Motor neuron (in vitro differentiated cells): ENCODE data around the gene STAMBPL1. TPM values are rescaled to one million over a fixed set of nuclear protein-coding genes. Genes with fewer than 3 reads are reported as not detected.
"Not testable (repeated sequence)": the region's sequence is repeated elsewhere in the genome, so short reads cannot be mapped to it uniquely, and the experiment has no call there.

ENCODE experiments used
- ATAC-seq, 8 experiments: fragments of 200-7000 bp; cut with Tn5 transposase; replicated peaks in 6 of 8; 2 replicates each; pipeline ENCODE4 v1.8.0; 2021; ENCODE audit warnings: mild to moderate bottlenecking in 8 of 8, moderate library complexity in 8 of 8
- H3K27ac ChIP-seq, 2 donors: fragments of 250-450 bp; sonication (Bioruptor Pico); 2 replicates each; pipeline ENCODE4 v1.9.0; 2021; ENCODE audit warnings: antibody characterized with exemption in 2 of 2, mild to moderate bottlenecking in 2 of 2, moderate library complexity in 1 of 2
- H3K4me1 ChIP-seq, 2 donors: fragments of 250-450 bp; sonication (Bioruptor Pico); replicated peaks in 1 of 2; 2 replicates each; pipeline ENCODE4 v1.6.1; 2021; ENCODE audit warnings: antibody characterized with exemption in 2 of 2, mild to moderate bottlenecking in 2 of 2, moderate library complexity in 1 of 2
- H3K4me3 ChIP-seq, 5 donors: fragments of 250-450 bp; sonication (Bioruptor Pico); 2 replicates each; pipeline ENCODE4 v1.9.0; 2021; ENCODE audit warnings: antibody characterized with exemption in 5 of 5, mild to moderate bottlenecking in 5 of 5, moderate library complexity in 4 of 5
- WGBS, 10 experiments: fragments of 450-650 bp; shearing (Covaris generic); methylation state at CpG; one replicate each; pipeline ENCODE4 v1.0.0; 2022; 5-methylcytosine and 5-hydroxymethylcytosine counted together
- in situ Hi-C, 9 experiments: fragments of 400-800 bp; cut with MboI; loops; one replicate each; pipeline ENCODE4 v1.15.0; 2021; ENCODE audit warnings: low sequenced_read_pairs in 9 of 9, low pct_unique_long_range_greater_than_20kb in 2 of 9; ENCODE audit not compliant: unreplicated experiment in 9 of 9
- total RNA-seq, 8 experiments: library from RNA; unstranded; fragments of 300-600 nt; gene quantifications; 2 replicates each; pipeline versions ENCODE4 v1.2.3 to v1.2.4, GENCODE V29; 2022

Gene STAMBPL1
- total RNA-seq, 8 experiments from 2014 or later: 5.8 to 24.7 (median 11.0) TPM

GRCh38 chr10:88918191-88918905 is 38.3 kb downstream of the STAMBPL1 start:
- in situ Hi-C loops: no loop called here
- Histone ChIP-seq H3K4me3 (no peak overlapping the region), H3K4me1 (peaks cover 0 to 16% of the 10 kb centered on the region in 2 donors), H3K27ac (no peak overlapping the region)
- no peak for ATAC-seq
- 80 to 100% (median 97%) methylated on average over 1 to 3 of the region's 3 CpGs for whole genome bisulfite sequencing, 10 experiments

- WGBS, 10 experiments: 44 to 100% (median 92%) methylated on average over 1 of the region's 1 CpG
- ATAC-seq: no peak
- Histone ChIP-seq H3K27ac (no peak overlapping the region), H3K4me1 (peaks cover 0 to 16% of the 10 kb centered on the region in 2 donors), H3K4me3 (no peak overlapping the region)
- in situ Hi-C loops: no loop called here
Observed at GRCh38 chr10:88919041-88919440, 39.0 kb downstream of the STAMBPL1 start.

- ATAC-seq: no peak
- H3K27ac ChIP-seq: no peak overlapping the region
- H3K4me1 ChIP-seq: peaks cover 0 to 12% of the 10 kb centered on the region in 2 donors
- in situ Hi-C loops: loop anchor here in 3 of 9 experiments (10.0 kb wide), 2 partner anchors 75 to 85 kb away; no protein-coding TSS in a partner anchor
- no peak overlapping the region for H3K4me3 ChIP-seq
- 0 to 100% (median 46%) methylated on average over 1 to 2 of the region's 2 CpGs; no CpG with 5 or more reads in 2 of the 10 experiments for WGBS, 10 experiments
Observed at GRCh38 chr10:88920198-88920597, 40.2 kb downstream of the STAMBPL1 start.

GRCh38 chr10:88920986-88921593 is 41.0 kb downstream of the STAMBPL1 start:
- in situ Hi-C loops: loop anchor here in 3 of 9 experiments (10.0 kb wide), 2 partner anchors 76 to 86 kb away; no protein-coding TSS in a partner anchor
- Histone ChIP-seq H3K4me1 (peaks cover 0 to 12% of the 10 kb centered on the region in 2 donors), H3K27ac (no peak overlapping the region), H3K4me3 (no peak overlapping the region)
- WGBS, 10 experiments: 0 to 92% (median 80%) methylated on average over 1 to 3 of the region's 3 CpGs; no CpG with 5 or more reads in 2 of the 10 experiments
- peak in 2 of 8 experiments; percentile 66 to 67 for ATAC-seq

GRCh38 chr10:88922041-88922440 is 42.0 kb downstream of the STAMBPL1 start:
- Histone ChIP-seq H3K4me1 (peaks cover 4 to 12% of the 10 kb centered on the region in 2 donors), H3K4me3 (no peak overlapping the region), H3K27ac (no peak overlapping the region)
- in situ Hi-C loops: loop anchor here in 3 of 9 experiments (10.0 kb wide), 2 partner anchors 77 to 87 kb away; no protein-coding TSS in a partner anchor
- ATAC-seq: no peak
- 20 to 100% (median 77%) methylated on average over 1 to 2 of the region's 2 CpGs; no CpG with 5 or more reads in 2 of the 10 experiments for WGBS, 10 experiments

GRCh38 chr10:88923520-88923919 is 43.5 kb downstream of the STAMBPL1 start:
- no peak overlapping the region for H3K27ac ChIP-seq
- no peak overlapping the region for H3K4me3 ChIP-seq
- in situ Hi-C loops: loop anchor here in 3 of 9 experiments (10.0 kb wide), 2 partner anchors 79 to 89 kb away; no protein-coding TSS in a partner anchor
- H3K4me1 ChIP-seq: peaks cover 9 to 12% of the 10 kb centered on the region in 2 donors
- ATAC-seq: peak in 4 of 8 experiments; percentile 14 to 63 (median 60)

GRCh38 chr10:88926566-88927415 is 46.7 kb downstream of the STAMBPL1 start:
- Histone ChIP-seq H3K27ac (peak overlapping the region in 1 of 2 donors; percentile 13), H3K4me3 (no peak overlapping the region), H3K4me1 (peaks cover 9 to 12% of the 10 kb centered on the region in 2 donors)
- WGBS, 10 experiments: 0 to 100% (median 78%) methylated on average over 2 to 6 of the region's 6 CpGs
- ATAC-seq: peak in 6 of 8 experiments; percentile 46 to 90 (median 75)
- in situ Hi-C loops: loop anchor here in 5 of 9 experiments (10.0 to 25.0 kb wide), 4 partner anchors 82 to 286 kb away; partner anchors contain the start of gene CH25H (in 3 of the 5)

- Histone ChIP-seq H3K27ac (no peak overlapping the region), H3K4me3 (no peak overlapping the region), H3K4me1 (peaks cover 9 to 12% of the 10 kb centered on the region in 2 donors)
- in situ Hi-C loops: loop anchor here in 5 of 9 experiments (10.0 to 25.0 kb wide), 4 partner anchors 83 to 285 kb away; partner anchors contain the start of gene CH25H (in 3 of the 5)
- ATAC-seq: no peak
- WGBS, 10 experiments: 38 to 100% (median 93%) methylated on average over 1 to 2 of the region's 2 CpGs; no CpG with 5 or more reads in 2 of the 10 experiments
Observed at GRCh38 chr10:88927416-88927690, 47.3 kb downstream of the STAMBPL1 start.

- no peak overlapping the region for H3K27ac ChIP-seq
- H3K4me3 ChIP-seq: no peak overlapping the region
- in situ Hi-C loops: loop anchor here in 5 of 9 experiments (10.0 to 25.0 kb wide), 4 partner anchors 83 to 284 kb away; partner anchors contain the start of gene CH25H (in 3 of the 5)
- H3K4me1 ChIP-seq: peaks cover 9 to 10% of the 10 kb centered on the region in 2 donors
- WGBS, 10 experiments: 23 to 100% (median 68%) methylated on average over 1 to 2 of the region's 2 CpGs; no CpG with 5 or more reads in 2 of the 10 experiments
- ATAC-seq: no peak
Observed at GRCh38 chr10:88928254-88928653, 48.2 kb downstream of the STAMBPL1 start.

- WGBS, 10 experiments: 67 to 100% (median 100%) methylated on average over 1 of the region's 1 CpG; no CpG with 5 or more reads in 4 of the 10 experiments
- H3K4me1 ChIP-seq: peaks cover 2 to 9% of the 10 kb centered on the region in 2 donors
- in situ Hi-C loops: loop anchor here in 7 of 9 experiments (10.0 to 25.0 kb wide), 4 partner anchors 94 to 283 kb away; partner anchors contain the start of gene CH25H (in 3 of the 7)
- ATAC-seq: no peak
- H3K4me3 ChIP-seq: no peak overlapping the region
- no peak overlapping the region for H3K27ac ChIP-seq
Observed at GRCh38 chr10:88931548-88931947, 51.5 kb downstream of the STAMBPL1 start.

- WGBS, 10 experiments: 33 to 100% (median 82%) methylated on average over 1 to 5 of the region's 5 CpGs; no CpG with 5 or more reads in 5 of the 10 experiments
- H3K4me1 ChIP-seq, H3K27ac ChIP-seq, ATAC-seq, H3K4me3 ChIP-seq: not testable (repeated sequence)
- in situ Hi-C loops: loop anchor here in 7 of 9 experiments (10.0 to 25.0 kb wide), 4 partner anchors 95 to 283 kb away; partner anchors contain the start of gene CH25H (in 3 of the 7)
Observed at GRCh38 chr10:88932029-88932428, 52.0 kb downstream of the STAMBPL1 start.
